LoVo (cell line): Measurements from ENCODE around the gene SPATA31D4.
"Not testable (repeated sequence)": the region's sequence is repeated elsewhere in the genome, so short reads cannot be mapped to it uniquely, and the experiment has no call there.

Source experiments
- DNase-seq: peaks from one replicate; pipeline ENCODE4 v3.0.0-alpha.2; 2016; ENCODE audit warnings: low spot score

Gene SPATA31D4

DNA sequence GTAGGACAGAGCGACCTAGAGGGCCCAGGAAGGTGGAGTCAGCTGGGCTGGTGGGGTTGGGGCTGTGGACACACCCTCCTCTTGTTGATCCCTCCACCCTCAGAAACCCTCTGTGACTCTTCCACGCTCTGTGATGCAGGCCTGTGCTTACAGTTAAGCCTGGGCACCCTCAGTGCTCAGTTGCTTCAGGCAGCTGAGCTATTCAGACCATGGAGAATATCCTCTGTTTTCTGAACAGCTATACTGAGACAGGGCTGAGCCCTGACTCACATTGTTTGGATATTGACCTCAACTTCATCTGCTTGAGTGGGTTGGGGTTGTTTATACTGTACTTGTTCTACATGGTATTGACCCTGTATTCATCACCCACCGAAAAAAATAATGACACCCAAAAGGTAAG, at the start of gene SPATA31D4:
Gene SPATA31D4 (plus strand): TSS at position 124 of the 400 bp plus-strand sequence. CDS start 86 bp downstream, at position 210.
- not testable (repeated sequence) for DNase-seq

GRCh38 chr9:81878530-81878929, 49.7 kb upstream of the SPATA31D4 start:
- no peak for DNase-seq

DNA sequence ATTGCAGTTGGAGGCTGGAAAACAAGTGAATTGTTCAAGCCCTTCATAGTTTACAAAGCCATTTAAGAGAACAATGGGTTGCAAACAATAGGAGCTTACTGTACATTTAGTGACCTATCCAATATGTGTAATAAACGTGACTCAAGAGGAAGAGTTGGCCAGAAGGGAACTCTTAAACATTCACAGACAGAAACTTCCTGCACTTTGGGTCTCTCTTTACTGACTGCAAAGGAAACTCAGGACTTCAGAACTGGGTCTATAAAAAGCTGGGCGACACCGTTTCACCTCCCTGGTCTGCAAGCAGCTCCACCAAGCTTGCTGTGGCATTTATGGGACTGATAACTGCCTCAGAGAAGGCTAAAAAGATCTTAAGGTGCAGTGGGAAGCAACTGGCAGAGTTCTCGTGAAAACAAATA, 48.7 kb upstream of the SPATA31D4 start:
- DNase-seq: no peak

DNA sequence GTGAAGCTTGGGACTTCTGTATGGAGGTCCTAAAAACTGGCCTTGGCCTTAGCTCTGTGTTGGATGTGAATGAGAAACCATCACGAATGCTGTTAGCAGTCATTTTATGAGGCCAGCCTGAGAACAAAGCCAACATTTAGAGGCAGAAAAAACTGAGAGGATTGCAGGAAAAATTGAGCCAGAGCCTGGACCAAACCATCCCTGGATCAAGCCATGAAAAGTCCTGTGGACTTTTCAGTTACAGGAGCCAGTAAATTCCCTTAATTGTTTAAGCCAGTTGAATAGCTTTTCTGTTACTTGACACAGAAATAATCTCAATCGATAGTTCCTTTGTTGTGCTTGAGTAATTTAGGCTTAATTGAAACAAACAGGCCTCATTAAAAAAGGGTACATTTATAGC, 42.6 kb upstream of the SPATA31D4 start:
- no peak for DNase-seq

- no peak for DNase-seq
Measured at GRCh38 chr9:81886665-81887064, 41.6 kb upstream of the SPATA31D4 start.

DNA sequence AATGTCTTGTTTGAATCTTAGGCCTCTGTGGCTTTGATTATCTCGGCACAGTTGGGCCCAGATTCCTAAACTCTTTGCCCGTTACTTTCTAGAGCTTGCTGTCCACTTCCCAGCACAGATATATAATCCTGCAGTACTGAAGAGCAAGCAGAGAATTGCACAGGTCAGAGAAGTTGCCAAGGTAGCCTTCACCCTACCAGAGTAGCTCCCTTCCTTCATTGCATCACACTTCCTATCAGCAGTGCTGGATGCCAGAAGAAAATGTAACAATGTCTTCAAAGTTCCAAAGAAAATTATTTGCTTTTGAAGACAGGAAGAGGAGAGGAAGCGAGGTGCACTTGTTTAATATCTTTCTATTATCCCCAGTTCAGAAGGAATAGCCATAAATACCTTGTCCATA, 38.1 kb upstream of the SPATA31D4 start:
- DNase-seq: no peak

- peak; percentile 32 for DNase-seq
Measured at GRCh38 chr9:81892440-81892839, 35.8 kb upstream of the SPATA31D4 start.

DNA sequence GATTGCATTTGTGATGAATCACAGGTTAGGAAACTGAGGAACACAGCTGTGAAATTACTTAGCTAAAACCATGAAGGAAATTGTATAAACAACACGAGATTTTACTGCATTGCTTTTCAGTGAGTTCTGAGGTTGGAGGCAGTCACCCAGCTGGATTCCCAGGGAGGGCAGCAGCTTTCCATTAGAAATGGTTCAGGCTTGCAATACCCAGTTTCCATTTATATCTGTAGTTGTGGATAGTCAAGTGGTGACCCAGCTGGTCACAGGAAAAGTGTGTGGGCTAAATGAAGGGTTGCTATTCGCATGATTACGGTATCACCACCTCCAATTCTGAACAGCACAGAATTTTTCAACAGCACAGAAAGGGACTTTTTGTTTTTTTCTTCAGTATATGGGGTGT, 34.3 kb upstream of the SPATA31D4 start:
- DNase-seq: no peak

GRCh38 chr9:81894891-81895290, 33.3 kb upstream of the SPATA31D4 start:
- DNase-seq: no peak

GRCh38 chr9:81896070-81896469, 32.2 kb upstream of the SPATA31D4 start:
- DNase-seq: no peak

DNA sequence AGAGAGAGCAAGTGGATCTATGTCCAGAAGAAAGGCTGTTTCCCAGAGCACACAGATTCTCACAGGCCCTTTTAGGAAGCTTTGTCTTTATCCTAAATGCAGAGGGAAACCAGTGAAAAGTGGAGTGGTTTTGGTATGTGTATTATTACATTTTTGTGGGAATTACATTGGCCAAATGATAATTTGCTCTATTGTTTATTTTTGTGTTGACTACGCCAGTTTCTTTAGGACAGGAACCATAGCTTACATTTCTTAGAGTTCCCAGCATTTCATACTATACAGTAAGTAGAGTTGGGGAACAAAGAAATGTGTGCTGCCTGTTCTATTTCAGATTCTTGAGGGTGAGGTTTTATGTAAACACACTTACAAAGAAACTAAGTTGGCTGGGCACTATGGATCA, 29.4 kb upstream of the SPATA31D4 start:
- DNase-seq: no peak

GRCh38 chr9:81902196-81902595, 26.0 kb upstream of the SPATA31D4 start:
- no peak for DNase-seq

GRCh38 chr9:81902626-81903025, 25.6 kb upstream of the SPATA31D4 start:
- DNase-seq: no peak

GRCh38 chr9:81906671-81907070, 21.6 kb upstream of the SPATA31D4 start:
- no peak for DNase-seq

GRCh38 chr9:81912135-81912534, 16.1 kb upstream of the SPATA31D4 start:
- no peak for DNase-seq

- peak; percentile 4 for DNase-seq
Measured at GRCh38 chr9:81915801-81916505, 12.3 kb upstream of the SPATA31D4 start.

- not testable (repeated sequence) for DNase-seq
Measured at GRCh38 chr9:81918507-81918906, 9.7 kb upstream of the SPATA31D4 start.

- DNase-seq: not testable (repeated sequence)
Measured at GRCh38 chr9:81930147-81930546, 1.9 kb downstream of the SPATA31D4 start.

- not testable (repeated sequence) for DNase-seq
Measured at GRCh38 chr9:81933547-81933946, 5.3 kb downstream of the SPATA31D4 start.

GRCh38 chr9:81943393-81943792, 15.2 kb downstream of the SPATA31D4 start, which contains the start of gene SPATA31D3:
TSS of gene SPATA31D3 (plus strand) at chr9:81943500. CDS start at chr9:81943586, 86 bp downstream.
- not testable (repeated sequence) for DNase-seq

DNA sequence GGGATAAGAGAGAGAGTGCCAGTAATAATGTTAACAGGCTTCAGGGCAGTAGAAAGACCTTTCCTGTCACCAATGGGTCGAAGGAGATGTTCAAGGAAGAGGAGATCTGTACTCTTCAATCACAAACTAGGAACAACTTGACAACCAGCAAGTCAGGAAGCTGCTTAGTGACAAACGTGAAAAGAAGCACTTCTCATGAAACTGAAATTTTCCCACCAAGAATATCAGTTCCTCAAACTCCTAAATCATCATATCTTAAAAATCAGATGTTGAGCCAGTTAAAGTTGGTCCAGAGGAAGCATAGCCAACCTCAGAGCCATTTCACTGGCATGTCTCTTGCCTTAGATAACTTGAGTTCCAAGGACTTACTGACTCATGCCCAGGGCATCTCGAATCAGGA, 20.4 kb downstream of the SPATA31D4 start:
- not testable (repeated sequence) for DNase-seq

DNA sequence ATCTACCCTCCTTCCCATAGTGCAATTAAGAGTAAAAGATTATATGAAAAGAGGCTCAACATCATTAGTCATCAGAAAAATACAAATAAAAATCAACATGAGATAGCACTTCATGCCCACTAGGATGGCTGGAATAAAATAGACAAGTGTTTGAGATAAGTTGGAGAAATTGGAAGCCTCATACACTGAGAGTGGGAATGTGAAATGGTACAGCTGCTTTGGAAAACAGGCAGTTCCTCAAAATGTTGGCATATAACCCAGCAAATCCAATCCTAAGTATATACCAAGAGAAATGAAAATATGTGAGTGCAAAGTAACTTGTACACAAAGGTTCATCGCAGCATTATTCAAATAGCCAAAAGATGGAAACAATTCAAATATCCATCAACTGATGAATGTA, 24.9 kb downstream of the SPATA31D4 start:
- DNase-seq: no peak

DNA sequence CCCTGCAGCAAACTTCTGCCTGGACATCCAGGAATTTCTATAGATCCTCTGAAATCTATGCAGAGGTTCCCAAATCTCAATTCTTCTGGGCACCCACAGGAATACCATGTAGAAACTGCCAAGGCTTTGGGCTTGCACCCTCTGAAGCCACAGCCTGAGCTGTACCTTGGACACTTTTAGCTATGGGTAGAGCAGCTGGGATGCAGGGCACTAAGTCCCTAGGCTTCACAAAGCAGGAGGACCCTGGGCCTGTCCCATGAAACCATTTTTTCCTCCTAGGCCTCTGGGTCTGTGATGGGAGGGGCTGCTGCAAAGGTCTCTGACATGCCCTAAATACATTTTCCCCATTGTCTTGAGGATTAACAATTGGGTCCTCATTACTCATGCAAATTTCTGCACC, 27.4 kb downstream of the SPATA31D4 start:
- DNase-seq: no peak
